NCI-H1105 treated with DMSO at 0.1 percent for 48 hours (cell line): ENCODE results near the gene CCNDBP1.
"Not testable (repeated sequence)": the region's sequence is repeated elsewhere in the genome, so short reads cannot be mapped to it uniquely, and the experiment has no call there.

Experiments
- DNase-seq: peaks from one replicate; lab custom pipeline; 2025; lab: John Stamatoyannopoulos, UW

CCNDBP1 gene

DNA sequence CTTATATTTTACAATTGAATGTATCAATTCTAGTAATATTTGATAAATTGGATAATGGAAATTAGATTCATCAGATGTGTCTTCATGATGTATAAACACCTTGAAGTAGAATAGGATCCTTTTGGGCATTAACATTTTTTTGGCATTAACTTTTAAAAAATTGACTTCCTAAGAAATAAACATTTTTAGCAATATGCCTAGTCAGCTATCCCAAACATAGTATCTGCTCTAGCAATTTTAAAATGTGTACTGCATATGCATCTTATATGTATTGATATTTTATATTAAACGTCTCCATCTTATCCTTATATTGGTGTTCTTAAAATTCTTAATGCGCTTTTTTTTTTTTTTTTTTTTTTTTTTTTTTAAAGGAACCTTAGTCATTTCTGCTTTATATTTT, 8.5 kb downstream of the CCNDBP1 start:
- DNase-seq = no peak

DNA sequence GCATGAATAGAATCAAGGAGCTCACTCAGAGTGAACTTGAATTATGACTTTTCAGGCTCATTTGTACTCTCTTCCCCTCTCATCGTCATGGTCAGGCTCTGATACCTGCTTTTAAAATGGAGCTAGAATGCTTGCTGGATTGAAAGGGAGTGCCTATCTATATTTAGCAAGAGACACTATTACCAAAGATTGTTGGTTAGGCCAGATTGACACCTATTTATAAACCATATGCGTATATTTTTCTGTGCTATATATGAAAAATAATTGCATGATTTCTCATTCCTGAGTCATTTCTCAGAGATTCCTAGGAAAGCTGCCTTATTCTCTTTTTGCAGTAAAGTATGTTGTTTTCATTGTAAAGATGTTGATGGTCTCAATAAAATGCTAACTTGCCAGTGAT, 9.6 kb downstream of the CCNDBP1 start:
- DNase-seq = no peak

DNA sequence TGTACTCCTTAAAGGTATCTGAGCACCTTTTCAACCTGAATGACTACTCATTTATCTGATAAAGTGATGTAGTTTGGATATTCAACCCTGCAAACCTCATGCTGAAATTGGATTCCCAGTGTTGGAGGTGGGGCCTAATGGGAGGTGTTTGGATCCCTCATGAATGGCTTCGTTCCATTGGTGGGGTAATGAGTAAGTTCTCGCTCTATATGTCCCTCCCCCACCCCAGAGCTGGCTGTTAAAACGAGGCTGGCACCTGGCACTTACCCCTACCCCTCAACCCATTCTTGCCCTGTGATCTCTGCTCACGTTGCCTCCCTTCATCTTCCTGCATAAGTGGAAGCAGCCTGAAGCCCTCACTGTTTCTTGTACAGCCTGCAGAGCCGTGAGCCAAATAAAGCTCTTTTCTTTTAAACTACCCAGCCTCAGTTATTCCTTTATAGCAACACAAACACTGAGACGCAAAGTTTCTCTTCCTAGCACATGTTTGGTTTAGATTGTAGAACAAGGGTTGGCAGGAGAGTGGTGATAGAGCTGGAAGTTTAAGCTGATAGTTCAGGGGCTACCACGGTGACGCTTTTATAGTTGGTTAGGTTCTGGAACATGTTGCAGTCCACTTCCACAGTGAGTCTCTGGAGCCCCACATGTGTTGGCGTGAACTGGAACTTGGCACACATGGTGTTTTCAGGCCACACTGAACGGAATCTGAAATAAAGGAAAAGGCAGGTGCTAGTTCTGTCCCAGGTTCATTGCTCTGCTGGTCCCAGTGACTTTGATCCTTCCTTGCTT, 11.8 kb downstream of the CCNDBP1 start:
- no peak for DNase-seq

DNA sequence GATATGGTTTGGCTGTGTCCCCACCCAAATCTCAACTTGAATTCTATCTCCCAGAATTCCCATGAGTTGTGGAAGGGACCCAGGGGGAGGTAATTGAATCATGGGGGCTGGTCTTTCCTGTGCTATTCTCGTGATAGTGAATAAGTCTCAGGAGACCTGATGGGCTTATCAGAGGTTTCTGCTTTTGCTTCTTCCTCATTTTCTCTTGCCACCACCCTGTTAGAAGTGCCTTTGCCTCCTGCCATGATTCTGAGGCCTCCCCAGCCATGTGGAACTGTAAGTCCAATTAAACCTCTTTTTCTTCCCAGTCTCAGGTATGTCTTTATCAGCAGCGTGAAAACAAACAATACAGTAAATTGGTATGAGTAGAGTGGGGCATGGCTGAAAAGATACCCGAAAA, 12.6 kb downstream of the CCNDBP1 start:
- DNase-seq = not testable (repeated sequence)

DNA sequence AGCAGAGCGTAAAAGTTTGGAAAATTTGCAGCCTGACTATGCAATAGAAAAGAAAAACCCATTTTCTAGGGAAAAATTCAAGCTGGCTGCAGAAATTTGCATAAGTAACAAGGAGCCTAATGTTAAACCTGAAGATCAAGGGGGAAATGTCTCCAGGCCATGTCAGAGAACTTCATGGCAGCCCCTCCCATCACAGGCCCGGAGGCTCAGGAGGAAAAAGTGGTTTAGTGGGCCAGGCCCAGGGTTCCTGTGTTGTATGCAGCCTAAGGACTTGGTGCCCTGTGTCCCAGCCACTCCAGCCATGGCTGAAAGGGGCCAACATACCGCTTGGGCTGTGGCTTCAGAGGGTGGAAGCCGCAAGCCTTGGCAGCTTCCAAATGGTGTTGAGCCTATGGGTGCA, 13.4 kb downstream of the CCNDBP1 start:
- DNase-seq = not testable (repeated sequence)

DNA sequence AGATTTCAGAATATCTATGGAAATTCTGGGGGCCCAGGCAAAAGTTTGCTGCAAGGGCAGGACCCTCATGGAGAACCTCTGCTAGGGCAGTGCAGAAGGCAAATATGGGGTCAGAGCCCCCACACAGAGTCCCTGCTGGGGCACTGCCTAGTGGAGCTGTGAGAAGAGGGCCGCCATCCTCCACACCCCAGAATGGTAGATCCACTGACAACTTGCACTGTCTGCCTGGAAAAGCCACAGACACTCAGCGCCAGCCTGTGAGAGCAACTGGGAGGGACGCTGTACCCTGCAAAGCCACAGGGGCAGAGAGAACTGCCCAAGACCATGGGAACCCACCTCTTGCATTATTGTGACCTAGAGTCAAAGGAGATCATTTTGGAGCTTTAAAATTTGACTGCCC, 13.8 kb downstream of the CCNDBP1 start:
- no peak for DNase-seq

DNA sequence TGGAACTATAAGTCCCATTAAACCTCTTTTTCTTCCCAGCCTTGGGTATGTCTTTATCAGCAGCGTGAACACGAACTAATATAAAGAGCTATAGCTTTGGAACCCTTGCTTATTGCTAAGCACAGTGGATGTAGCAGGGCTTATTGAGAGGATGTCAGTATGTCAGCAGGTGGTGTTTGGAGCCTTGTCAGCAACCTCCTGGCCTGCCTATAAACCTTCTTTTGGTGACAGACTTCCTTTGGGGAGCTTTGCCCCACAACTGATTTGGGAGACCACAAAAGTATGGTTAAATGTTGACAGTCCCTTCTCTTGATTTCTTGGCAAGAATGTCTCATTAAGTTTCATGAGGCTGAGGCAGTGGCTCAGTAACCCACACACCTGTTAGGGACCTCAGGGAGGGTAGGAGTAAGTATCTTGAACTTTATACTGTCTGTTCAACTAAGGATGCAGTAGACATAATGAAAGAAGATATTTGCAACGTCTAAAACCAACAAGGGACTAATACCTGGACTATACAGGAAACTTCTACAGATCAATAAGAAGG, 14.8 kb downstream of the CCNDBP1 start:
- no peak for DNase-seq

DNA sequence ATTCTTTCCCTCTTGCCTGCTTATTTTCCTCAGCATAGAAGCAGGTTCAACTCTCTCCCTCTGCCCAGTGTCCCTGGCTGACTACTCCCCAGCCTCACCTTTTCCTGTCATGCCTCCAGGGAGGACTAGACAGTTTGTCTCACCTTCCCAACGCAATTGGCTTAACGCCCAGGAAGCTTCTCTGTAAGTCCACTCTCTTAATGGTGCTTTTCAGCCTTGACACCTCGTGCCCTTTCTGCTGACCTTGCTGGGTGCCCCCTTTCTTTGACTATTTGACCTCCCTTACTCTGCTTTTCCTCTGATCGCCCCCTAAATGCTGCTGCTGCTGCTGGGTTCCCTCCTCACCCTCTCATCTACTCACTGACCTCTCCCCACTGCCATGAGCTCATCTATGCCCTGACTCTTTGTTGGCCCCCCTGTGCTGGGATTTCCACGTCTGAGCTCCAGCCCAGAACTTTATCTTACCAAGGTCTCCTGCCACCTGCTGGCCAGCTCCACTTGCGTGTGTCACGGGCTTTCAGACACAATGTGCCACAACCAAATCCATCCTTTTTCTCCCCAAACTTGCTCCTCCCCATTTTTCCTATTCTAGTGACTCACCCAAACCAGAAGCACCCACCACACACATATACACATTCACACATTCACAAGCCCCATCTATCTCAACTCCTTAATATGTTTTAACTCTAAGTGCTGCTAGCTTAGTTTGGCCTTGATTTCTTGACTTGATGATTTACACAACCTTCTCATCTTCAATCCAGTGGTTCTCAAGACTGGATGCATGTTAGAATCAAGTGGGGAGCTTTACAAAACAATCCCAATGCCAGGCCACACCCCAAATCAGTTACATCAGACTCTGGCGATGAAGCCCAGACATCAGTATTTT, 19.1 kb downstream of the CCNDBP1 start:
- DNase-seq = no peak

DNA sequence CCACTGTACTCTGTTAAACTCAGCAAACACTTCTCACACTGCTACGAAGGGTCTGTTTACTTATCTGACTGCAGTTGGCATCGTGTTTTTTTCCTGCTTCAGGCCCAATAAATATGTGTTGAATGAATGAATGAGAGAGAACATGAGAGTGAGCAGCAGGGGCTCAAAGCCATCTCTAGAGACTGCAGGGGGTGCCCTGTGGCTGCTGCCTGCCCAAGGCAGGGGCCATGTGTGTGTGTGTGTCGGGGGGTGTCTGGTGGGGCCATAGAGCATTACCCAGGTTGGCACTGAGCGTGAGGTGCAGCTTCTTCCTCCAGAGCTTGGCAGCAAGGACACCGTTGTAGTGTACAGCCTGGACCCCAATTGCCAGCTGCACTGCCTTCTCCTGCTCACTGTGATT, 20.9 kb downstream of the CCNDBP1 start:
- no peak for DNase-seq

DNA sequence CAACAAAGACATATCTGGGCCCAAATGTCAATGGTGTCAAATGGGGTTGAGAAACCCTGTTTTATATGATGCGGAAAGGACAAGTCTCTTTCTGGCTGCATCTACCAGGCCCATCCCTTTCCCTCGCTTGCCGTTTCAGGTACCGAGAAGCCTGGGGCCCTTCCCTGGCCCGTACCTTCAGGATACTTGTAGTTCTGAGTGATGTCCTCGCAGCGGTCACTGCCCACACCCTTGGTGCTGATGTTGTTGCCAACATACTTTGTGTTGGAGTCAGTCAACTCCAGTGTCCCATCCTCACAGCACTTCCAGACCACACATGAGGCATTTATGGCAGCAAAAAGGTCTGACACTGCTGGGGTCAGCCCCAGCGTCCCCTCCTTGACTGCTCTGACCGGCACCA, 21.8 kb downstream of the CCNDBP1 start:
- DNase-seq = no peak

DNA sequence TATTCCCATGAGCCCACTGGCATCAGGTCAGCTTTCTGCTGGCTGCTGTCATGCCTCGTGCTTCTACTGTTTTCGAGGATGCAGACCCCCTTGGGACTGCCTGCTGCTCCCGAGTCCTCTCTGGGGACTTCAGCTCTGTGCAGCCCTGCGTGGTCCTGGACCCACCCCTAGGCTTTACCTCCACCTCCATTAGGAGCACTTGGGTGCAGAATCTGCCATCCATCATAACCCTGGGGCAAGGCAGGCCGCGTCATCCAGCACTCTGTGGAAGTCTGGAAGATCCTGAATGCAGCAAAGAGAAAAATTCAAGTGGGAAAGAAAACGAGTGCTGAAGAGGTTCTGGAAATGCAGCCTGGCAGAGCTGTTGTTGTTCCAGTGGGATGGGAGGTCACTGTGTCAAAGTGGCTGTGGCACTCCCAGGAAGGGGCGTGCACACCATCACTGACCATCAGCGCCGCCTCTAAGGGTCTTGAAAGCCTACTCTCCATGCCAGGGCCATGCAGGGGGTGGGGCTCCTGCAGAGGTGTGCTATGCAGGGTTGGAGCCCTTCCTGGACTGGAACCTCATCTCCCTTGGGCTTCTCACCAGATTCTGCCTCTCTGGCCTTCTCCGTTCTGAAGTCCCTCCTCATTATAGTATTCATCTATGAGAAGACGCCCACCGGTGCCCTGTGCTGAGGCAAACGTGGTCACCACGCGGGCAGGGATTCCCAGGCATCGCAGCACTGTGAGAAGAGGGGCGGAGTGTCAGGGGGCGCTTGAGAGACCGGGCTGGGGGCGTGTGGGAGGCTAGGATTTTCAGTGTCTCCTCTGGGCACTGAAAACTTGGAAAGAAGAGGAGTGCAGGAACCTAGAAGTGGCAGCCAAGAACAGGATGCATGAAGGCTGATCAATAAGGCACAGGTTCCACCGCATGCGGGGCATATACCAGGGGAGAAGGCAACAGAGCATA, 23.1 kb downstream of the CCNDBP1 start:
- DNase-seq = no peak

DNA sequence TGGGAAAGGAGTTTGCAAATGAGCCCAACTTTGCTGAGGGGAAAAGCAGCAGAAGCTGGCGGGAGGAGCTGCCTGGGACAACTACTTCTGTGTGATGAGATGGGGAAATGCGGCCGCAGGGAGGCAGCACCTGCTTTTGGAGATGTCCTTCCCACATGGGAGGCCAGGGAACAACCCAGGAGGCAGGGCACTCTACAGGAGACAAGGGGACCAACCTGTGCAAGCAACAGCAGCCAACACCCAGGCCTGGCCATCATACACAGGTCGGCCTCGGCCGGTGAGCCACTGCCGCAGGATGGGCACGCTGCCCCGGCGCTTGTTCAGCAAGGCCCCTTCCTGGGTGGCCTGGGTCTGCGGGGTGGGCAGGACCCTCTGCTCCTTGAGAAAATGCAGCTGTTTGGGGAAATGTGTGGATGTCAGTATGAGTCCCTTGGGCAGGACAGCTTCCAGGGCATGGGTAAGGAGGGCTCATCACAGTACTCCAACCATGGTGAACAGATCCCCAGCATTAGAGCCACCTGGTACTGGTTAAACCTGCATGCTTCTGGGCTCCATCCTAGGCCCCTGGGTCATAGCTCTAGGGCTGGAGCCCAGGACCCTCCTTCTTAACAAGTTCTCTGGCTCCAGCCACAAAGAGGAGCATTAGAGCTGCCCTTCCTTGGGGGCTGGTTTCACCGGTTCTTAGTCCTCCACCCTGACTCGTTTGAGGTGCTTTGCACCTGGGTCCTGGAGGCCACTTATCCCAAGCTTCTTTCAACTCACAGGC, 24.0 kb downstream of the CCNDBP1 start:
- DNase-seq = no peak

DNA sequence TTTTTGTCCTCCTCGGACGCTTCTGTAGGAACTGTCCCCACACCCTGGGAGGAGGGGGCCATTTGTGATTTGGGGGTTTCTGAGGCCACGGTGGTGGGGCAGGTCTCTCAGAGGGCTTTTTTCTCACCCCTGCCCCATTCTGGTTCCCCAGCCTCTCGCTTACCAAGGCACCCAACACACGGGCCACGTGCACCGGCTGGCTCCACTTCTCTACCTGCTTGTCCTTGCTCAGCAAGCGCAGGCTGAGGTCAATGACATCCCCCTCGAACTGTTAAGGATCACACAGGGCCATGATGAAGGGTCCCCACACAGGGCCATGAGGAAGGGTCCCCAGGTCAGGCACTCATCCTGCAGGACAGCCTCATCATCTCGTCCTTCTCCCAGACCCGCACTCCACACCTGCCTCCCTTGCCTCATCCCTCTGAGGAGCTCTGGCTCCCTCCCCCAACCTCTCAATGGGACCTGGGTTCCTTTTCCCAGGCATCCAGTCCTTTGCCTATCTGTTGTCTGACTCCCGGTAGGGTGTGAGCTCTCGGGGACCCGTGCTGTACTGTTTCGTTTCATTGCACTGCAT, 25.1 kb downstream of the CCNDBP1 start:
- no peak for DNase-seq

DNA sequence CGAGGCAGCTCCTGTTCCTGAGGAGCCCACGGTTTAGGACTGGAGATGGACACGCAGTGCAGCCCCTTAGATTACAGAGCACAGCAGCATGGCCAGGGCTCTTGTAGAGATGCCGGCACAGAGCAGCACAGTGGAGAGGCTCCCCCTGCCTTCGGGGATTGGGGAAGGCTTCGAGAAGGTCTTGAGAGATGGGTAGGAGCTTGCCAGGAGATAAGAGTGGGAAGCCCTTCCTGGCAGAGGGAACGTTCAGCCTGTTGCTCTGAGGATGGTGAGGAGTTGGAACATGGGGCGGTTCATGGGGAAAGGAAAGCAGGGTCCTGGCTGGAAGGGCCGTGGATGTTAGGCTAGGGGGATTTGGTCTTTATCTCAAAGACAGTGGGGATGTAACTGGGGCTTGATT, 25.6 kb downstream of the CCNDBP1 start:
- DNase-seq = no peak

DNA sequence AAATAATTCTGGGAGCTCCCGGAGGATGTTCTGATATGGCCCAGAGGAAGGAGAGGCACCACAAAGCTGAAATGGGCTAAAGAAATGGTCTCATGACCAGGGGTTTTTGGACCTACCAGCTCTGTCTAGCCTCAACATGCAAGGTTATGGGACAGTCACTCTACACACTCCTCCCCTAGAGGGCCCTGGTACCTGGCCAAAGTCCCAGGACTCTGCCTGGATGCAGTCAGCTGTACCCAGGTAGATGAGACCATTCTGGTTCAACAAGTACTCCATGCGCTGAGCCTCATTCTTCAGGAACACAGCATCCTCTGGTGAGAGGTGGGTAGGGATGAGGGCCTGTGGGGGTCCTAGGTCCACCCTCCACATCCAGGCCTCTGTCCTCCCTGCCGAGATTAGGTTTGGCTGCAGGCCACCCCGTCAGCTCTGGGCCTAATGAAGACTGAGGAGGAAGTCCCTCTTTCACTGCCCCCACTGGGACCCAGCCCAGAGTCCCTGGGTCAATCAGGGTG, 26.1 kb downstream of the CCNDBP1 start:
- DNase-seq = no peak

DNA sequence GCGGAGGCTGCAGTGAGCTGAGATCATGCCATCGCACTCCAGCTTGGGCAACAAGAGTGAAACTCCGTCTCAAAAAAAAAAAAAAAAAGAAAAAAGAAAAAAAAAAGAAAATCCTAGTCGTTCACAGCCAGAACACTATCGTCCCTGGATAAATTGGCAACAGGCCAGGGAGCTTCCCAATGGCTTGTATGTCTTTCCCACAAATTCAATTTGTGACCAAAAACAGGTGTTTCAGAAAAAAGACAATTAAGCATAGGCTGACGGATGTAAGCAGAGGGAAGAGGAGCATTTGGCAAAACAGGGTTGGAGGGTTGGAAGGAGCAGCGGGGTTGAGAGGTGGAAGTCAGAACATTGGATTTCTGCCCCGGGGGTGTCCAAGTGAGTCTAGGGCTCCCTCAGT, 27.1 kb downstream of the CCNDBP1 start:
- no peak for DNase-seq

DNA sequence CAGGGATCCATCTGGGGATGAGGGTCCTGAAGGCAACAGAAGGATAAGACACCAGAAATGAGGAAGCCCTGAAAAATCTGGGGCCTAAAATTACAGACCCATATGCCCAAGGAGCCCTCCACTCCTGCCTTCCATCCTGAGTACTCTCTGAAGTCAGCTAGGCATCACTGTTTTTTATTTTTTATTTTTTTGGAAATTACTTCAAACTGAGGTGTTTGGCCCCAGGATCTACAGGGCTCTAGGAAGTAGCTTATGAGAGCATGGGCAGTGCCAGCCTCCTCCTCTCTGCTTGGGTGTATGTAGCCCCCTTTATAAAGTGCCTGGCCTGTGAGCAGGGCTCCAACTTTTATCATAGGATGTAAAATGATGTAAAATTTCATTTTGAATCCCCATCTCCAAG, 27.7 kb downstream of the CCNDBP1 start:
- DNase-seq = no peak

DNA sequence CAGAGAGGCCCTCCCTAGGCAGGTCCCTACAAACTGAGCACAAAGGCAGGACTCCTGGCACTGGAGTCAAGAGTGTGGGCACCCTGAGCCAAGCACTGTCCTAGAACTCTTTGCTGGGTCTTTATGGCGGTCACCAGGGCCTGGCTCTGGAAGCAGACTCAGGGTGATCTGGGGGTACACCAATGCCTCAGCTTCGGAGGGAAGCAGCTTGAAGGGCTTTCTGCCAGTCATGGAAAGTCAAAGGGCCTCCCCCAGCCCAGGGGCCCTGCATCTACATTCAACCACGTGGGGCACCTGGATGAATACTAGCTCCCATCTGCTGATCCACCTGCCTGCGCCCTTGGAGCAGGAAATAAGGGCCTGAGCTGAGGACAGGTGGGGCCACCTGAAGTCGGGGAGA, 28.3 kb downstream of the CCNDBP1 start:
- DNase-seq = no peak

DNA sequence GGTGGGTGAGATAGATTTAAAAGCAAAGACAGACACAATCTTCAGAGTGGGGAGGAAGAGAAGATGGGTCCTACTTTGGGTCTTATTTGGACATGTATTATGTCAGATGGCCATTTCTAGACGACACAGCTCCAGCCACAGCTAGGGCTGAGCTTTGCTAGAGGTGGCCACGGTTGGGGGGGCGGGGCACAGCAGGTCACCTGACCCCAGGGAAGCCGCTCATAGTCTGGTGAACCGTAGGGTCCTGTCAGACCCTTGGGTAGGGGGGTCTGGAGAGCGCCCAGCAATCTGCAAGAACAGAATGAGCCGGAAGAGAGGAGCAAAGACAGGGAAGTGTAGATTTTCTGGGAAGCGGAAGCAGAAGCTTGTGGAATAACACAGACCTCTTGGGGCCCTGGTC, 29.0 kb downstream of the CCNDBP1 start:
- no peak for DNase-seq

DNA sequence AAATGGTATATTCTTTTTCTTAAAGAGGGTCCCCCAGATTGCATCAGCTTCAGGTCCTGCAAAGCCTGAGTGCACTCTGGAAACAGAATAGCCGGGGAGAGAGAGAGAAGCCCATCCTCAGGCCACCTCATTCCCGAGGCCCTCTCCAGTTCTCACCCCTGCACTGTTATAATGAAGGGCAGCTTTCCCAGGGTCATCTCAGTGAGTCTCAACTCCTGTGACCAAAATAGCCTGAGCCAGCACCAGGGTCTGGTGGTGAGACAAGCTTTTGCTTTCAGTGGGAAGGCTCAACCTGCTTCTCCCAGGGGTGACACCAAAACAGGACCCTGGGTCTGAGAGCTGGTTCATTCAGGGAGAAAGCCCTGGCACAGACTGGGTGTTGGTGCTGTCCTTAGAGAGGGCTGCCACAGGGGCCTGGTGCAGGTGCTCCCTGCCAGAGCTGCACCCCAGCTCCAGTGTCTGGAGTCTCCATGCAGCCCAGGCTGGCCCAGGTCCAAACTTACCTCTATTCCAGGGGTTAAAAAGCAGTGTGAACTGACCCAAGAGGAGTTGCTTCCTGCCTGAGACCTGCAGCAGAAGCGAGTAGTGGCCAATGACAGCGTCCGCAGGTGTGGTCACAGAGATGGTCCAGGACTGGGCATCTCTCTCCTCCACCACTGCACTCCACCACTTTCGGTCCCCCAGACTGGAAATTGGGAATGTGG, 29.5 kb downstream of the CCNDBP1 start:
- DNase-seq = no peak
